Measurements from ENCODE around the gene MARCHF2.
"Not testable (repeated sequence)": the region's sequence is repeated elsewhere in the genome, so short reads cannot be mapped to it uniquely, and the experiment has no call there.

MARCHF2 gene

GRCh38 chr19:8410718-8411117 is 2.4 kb upstream of the MARCHF2 start:
- DNase-seq (ENCODE audit: low read depth, low spot score), result not testable (repeated sequence)

GRCh38 chr19:8413629-8413995 is 507 bp downstream of the MARCHF2 start:
- DNase-seq (ENCODE audit: low read depth, low spot score), result no peak

GRCh38 chr19:8416796-8417195 is 3.7 kb downstream of the MARCHF2 start:
- DNase-seq (ENCODE audit: low read depth, low spot score), result no peak

DNA sequence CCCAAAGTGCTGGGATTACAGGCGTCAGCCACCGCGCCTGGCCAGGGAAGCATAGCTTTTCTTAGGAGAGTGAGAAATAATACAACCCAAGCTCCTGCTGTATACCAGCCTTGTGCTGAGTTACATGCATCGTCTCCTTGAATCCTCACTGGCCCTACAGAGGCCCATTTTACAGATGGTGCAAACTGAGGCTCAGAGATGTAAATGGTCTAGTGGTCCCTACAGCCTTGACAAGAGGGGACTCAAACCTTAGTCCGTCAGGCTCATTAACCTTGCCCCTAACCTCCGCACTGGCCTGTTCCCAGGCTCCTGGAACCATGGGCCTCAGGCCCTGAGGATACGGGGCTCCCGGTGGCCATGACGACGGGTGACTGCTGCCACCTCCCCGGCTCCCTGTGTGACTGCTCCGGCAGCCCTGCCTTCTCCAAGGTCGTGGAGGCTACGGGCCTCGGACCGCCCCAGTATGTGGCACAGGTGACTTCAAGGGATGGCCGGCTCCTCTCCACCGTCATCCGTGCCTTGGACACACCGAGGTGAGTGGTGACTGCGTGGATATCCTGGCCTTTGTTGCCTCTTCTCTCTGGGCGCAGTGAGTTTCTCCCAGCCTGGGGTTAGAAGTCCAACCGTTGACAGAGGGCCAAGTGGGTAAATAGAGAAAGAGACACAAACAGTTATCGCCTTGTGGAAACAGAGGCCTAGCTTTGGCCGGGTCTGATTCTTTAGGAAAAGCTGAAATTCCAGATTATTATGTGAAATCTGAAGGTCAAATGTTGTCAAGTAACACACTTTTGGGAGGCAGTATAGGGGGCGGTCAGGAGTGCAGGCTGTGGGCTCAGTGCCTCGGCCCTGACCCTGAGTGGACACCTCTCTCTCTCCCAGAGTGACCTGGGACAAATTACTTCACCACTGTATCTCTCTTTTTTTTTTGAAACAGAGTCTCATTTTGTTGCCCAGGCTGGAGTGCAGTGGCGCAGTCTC is 8.7 kb downstream of the MARCHF2 start:
- no peak for DNase-seq (ENCODE audit: low read depth, low spot score)

GRCh38 chr19:8423817-8424223 is 10.7 kb downstream of the MARCHF2 start:
- peak; percentile 97 for DNase-seq (ENCODE audit: low read depth, low spot score)

- not testable (repeated sequence) for DNase-seq (ENCODE audit: low read depth, low spot score)
These were observed 12.2 kb downstream of the MARCHF2 start for GRCh38 chr19:8425331-8425730.

GRCh38 chr19:8426283-8426682 is 13.2 kb downstream of the MARCHF2 start:
- no peak for DNase-seq (ENCODE audit: low read depth, low spot score)

DNA sequence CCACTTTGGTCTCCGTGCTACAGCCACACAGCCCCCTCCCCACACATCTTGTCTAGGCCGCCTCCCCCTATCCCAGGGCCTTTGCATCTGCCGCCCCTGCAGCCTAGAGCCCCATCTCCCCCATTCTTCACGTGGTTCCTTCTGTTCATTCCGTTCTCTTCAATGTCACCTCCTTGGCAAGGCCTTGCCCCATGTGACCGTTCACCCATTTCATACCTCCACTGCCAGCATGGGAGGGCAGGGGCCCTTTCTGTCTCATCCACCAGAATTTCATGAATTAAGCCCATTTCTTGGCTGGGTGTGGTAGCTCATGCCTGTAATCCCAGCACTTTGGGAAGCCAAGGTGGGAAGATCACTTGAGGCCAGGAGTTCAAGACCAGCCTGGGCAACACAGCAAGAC is 15.9 kb downstream of the MARCHF2 start:
- DNase-seq (ENCODE audit: low read depth, low spot score), result no peak

DNA sequence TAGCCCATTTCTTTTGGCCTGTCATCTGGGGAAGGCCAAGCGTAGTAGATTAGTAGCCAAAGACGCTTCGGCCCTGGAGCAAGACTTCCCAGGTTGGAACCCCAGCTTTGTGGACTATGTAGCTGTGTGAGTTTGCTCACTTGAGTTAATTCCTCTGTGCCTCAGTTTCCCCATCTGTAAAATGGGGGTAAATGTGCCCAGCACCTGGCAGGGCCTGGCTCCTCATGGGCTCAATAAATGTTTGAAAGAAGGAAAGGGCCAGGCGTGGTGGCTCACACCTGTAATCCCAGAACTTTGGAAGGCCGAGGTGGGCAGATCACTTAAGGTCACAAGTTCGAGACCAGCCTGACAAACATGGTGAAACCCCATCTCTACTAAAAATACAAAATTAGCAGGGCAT is 16.7 kb downstream of the MARCHF2 start:
- no peak for DNase-seq (ENCODE audit: low read depth, low spot score)

- DNase-seq (ENCODE audit: low read depth, low spot score), result no peak
These were observed 17.5 kb downstream of the MARCHF2 start for GRCh38 chr19:8430650-8431049.

DNA sequence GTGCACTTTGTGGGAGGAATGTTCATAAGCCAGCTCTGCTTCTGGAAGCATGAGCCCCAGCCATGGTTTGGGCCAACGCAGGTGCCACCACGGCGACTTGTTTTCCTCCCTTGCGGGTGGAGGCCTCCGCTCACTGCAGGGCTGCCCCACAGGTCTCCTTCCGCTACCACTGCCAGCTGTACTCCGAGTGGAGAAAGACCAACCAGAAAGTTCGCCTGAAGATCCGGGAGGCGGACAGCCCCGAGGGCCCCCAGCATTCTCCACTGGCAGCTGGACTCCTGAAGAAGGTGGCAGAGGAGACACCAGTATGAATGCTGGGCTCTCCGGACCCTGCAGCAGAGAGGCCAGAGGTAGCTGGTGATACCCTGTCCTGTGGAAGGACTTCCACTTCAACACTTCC is 25.1 kb downstream of the MARCHF2 start:
- no peak for DNase-seq (ENCODE audit: low read depth, low spot score)

- DNase-seq (ENCODE audit: low read depth, low spot score), result no peak
These were observed 28.8 kb downstream of the MARCHF2 start for GRCh38 chr19:8441725-8442544.

DNA sequence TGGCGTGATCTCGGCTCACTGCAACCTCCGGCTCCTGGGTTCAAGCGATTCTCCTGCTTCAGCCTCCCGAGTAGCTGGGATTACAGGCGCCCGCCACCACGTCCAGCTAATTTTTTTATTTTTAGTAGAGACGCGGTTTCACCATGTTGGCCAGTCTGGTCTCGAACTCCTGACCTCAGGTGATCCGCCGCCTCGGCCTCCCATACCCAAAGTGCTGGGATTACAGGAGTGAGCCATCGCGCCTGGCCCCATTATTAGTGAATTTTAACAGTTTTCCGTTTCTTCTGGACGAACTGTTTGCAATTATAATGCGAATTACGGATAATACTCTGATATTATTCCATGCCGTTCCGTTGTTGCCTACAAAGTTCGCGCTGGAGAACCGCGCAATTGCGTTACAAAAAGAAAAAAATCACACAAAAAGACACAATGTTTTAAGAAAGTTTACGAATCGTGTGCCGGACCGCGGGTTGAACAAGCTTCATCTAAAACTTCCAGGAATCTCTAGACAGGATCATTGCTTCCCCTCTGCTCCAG is 31.1 kb downstream of the MARCHF2 start:
- DNase-seq (ENCODE audit: low read depth, low spot score), result not testable (repeated sequence)

- peak; percentile 100 for DNase-seq (ENCODE audit: low read depth, low spot score)
These were observed 31.8 kb downstream of the MARCHF2 start, which contains the start of gene HNRNPM for GRCh38 chr19:8444677-8445487. HNRNPM (plus strand) TSS chr19:8444975; CDS start chr19:8444999, 24 bp downstream.

DNA sequence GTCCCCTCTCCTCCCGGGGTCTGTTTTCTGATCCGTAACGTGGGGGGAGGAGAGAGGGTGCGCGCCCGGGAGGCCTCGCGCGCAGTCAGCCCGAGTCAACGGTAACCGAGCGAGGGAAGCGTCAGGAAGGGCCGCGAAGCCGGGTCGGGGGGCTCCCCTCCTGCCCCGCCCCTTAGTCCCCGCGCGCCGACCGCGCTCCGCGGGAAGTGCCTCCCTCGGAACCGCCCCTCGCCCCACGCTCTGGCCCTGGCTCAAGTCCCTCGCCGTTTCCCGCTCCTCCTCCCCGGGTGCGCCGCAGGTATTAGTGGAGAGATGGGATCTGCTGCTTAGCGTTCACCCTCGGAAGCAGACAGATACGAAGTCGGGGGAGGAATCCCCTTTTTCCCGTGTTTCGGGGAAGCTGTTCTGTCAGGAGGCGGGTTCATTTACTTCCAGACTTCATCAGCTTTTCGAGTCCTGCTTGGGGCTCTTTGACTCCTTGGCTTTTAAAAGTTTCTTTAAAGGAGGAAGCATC is 32.4 kb downstream of the MARCHF2 start:
- peak; percentile 67 for DNase-seq (ENCODE audit: low read depth, low spot score)

- DNase-seq (ENCODE audit: low read depth, low spot score), result no peak
These were observed 33.1 kb downstream of the MARCHF2 start for GRCh38 chr19:8446061-8446709.

DNA sequence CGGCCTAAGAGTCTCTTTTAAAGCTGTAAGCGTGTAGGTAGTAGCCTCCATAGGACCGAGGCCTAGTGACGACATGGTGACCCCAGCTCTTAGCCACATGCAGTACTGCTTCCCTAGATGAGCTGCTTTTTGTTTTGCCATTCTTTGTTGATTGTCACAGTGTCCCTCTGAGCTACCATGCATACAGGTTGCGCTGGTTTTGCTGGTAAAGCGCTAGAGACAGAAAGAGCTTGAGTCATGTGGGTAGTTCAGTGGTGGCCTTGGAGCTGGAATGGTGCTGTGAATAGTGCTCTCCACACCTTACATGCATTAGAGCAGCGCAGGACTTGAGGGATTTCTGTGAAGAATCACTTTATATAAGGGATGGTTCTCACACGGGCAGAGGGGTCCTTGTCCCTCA is 36.7 kb downstream of the MARCHF2 start:
- DNase-seq (ENCODE audit: low read depth, low spot score), result no peak

- DNase-seq (ENCODE audit: low read depth, low spot score), result no peak
These were observed 38.3 kb downstream of the MARCHF2 start for GRCh38 chr19:8451377-8451776.

- DNase-seq (ENCODE audit: low read depth, low spot score), result peak; percentile 79
These were observed 38.8 kb downstream of the MARCHF2 start for GRCh38 chr19:8451885-8452284.

DNA sequence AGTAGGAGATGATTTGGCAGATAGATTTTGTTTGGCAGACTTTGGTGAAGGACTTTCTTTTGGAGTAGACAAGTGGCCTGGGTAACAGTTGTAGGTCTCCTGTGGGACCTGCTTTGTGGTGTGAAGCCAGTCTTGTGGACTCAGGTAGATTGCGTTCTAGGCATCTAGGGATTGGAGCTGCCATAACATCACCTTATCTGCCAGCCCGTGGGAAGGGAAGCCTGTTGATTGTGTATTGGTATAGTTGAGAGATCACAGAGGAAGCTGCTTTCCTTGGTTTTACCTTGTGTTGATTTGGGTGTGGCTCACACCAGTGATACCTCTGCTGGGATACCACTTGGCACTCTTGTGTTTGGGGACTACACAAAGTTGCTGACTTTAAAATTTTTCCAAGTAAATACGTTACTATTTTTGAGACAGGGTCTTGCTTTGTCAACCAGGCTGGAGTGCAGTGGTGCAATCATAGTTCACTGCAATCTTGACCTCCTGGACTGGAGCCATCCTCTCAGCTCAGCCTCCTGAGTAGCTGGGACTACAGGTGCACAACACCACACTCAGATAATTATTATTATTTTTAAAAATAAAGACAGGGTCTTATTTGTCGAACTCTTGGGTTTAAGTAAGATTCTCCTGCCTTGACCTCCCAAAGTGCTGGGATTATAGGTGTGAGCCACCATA is 39.5 kb downstream of the MARCHF2 start:
- no peak for DNase-seq (ENCODE audit: low read depth, low spot score)
